ENCODE data around the gene COG4.

The COG4 gene

DNA sequence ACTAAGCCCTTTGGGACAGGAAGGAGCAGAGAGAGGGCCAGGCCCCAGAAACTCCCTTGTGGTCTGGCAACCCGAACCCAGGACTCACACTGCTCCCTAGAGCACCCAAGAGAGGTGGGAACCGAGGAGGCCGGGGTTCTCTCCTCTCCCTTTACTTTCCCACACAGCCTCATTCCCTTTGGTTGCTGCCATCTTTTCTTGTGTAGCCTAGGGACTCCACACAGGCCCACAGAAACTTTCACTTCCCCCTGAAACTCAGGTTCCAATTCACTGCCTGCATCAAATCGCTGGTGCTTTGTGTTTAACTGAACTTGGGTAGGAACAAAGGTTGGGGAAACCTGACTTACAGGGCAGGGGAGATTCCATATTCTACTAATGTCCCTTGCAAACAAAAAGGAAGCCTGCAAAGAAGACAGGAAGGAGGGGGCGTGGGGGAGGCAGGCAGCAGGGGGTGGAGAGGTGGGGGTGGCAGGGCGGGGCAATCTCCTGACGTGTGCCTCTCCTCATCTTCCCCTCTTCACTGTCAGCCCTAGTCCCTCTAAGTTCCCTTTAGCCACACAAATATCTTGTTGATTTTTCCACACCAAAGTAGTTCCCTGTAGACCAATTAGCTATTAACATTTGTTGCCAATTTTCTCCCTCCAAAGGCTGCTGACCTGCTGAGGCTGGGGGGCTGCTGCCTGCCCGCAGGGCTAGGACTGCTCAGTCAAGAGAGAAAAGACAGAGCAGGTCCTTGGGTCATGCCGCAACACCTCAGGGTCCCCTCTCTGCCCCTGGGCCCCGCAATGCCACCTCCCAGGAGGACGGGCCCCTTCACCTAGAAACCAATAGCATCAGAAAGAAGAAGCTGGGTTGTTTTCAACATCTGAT is 92.5 kb downstream of the COG4 start:
- no peak for DNase-seq
